Adrenal gland (tissue), 12 donors: ENCODE results near the gene MVB12B. TPM values are rescaled to one million over a fixed set of nuclear protein-coding genes. Genes with fewer than 3 reads are reported as not detected.
A peak's percentile ranks its signal among the peaks of the same experiment; 100 is the strongest.

Source experiments
- DNase-seq, 7 donors: peaks; one replicate each; pipeline ENCODE4 v3.0.0-alpha.2; 2019 to 2020
- H3K27ac ChIP-seq, 5 donors: fragments of 200-600 bp; sonication (generic) in 4 of 5; 1 replicate in 3 of 5; 2 replicates in 2 of 5; pipeline versions ENCODE4 v1.5.1 to v1.8.0; 2016 to 2020; ENCODE audit warnings: mild to moderate bottlenecking in 1 of 5
- H3K27me3 ChIP-seq: fragments of 200-600 bp; 2 replicates; pipeline ENCODE4 v1.8.0; 2021
- H3K36me3 ChIP-seq, 2 donors: fragments of 200-600 bp; replicated peaks in 1 of 2; 1 replicate in 1 of 2; 2 replicates in 1 of 2; pipeline versions ENCODE4 v1.5.1 to v1.8.0; 2018 to 2022
- H3K4me1 ChIP-seq, 2 donors: fragments of 200-600 bp; replicated peaks in 1 of 2; 1 replicate in 1 of 2; 2 replicates in 1 of 2; pipeline versions ENCODE4 v1.5.1 to v1.8.0; 2018 to 2021
- H3K4me3 ChIP-seq, 4 donors: fragments of 200-600 bp; sonication (generic) in 3 of 4; one replicate each; pipeline ENCODE4 v1.5.1; 2016 to 2018
- H3K9me3 ChIP-seq, 3 donors: fragments of 200-600 bp; sonication (generic) in 1 of 3; replicated peaks in 1 of 3; 1 replicate in 2 of 3; 2 replicates in 1 of 3; pipeline versions ENCODE4 v1.5.1 to v1.8.0; 2016 to 2021
- POLR2A ChIP-seq, 2 donors: fragments of 450-650 bp; IDR thresholded peaks; one replicate each; pipeline ENCODE4 v1.6.1; 2017; ENCODE audit warnings: antibody characterized with exemption in 2 of 2, mild to moderate bottlenecking in 2 of 2, moderate library complexity in 1 of 2
- WGBS, 4 donors: extraction: QIAGEN DNeasy Blood & Tissue Kit in 2 of 4; methylation state at CpG; one replicate each; pipeline versions ENCODE4 v1.1.5 to v1.1.7; 2013 to 2017; 5-methylcytosine and 5-hydroxymethylcytosine counted together
- intact Hi-C, 2 donors: fragments of 100-400 bp; cut with DNase I; formaldehyde crosslinking; loops; one replicate each; pipeline versions ENCODE4 v1.14.1 to v1.15.0; 2022 to 2023
- polyA plus RNA-seq, 3 donors: library from polyadenylated mRNA; stranded (reverse); fragments of 200-250 nt in 2 of 3; fragments of 350-450 nt in 1 of 3; fragmentation: Illumina TruSeq in 1 of 3; extraction: RNeasy Lipid Tissue Mini Kit (QIAGEN cat#74804) in 1 of 3; gene quantifications; one replicate each; pipeline ENCODE4 v1.2.3, GENCODE V29; 2013 to 2014
- total RNA-seq, 9 donors: library from RNA; depleted of rRNA in 4 of 9; stranded (reverse); fragments of >200 nt in 4 of 9; fragments of 120-200 nt in 1 of 9; fragmentation: NEBNext Ultra II Directional in 1 of 9; extraction: Animal tissue kit (Norgen Biotek cat#: 25700) in 1 of 9; gene quantifications; one replicate each; pipeline versions ENCODE4 v1.1.0 to v1.2.4, GENCODE V29; 2013 to 2023
- TF ChIP-seq, protein P1 (sequence below), 6 experiments: fragments of 450-650 bp in 4 of 6; fragments of 200-600 bp in 2 of 6; sonication (generic) in 1 of 6; IDR thresholded peaks; 1 replicate in 5 of 6; 2 replicates in 1 of 6; pipeline versions ENCODE4 v1.5.1 to v1.8.0; 2016 to 2021; ENCODE audit warnings: antibody characterized with exemption in 6 of 6, mild to moderate bottlenecking in 2 of 6, moderate library complexity in 1 of 6
- donor health status: healthy with polysubstance abuse.
- donor health status: Bipolar disorder and iron deficiency.
- donor health status: DM: yes; HTN: yes; CAD: no.
- donor health status: DM: no; HTN: no; CAD: no.
- donor health status: DM: no; HTN: no; CAD: no.
- donor health status: DM: yes; HTN: yes; CAD: no.

Gene MVB12B
- total and polyA plus RNA-seq, 12 donors, result 3.7 to 20.5 (median 12.8) TPM

- H3K4me3 ChIP-seq, result no peak overlapping the region
- H3K27ac ChIP-seq, result no peak overlapping the region
- H3K36me3 ChIP-seq, result no peaks in the 10 kb centered on the region
- no peaks in the 10 kb centered on the region for H3K27me3 ChIP-seq
- no peaks in the 10 kb centered on the region for H3K4me1 ChIP-seq
- WGBS, 4 donors, result 70 to 81% (median 77%) methylated on average over 6 to 8 of the region's 8 CpGs
- intact Hi-C loops, result no loop called here
- peak in 1 of 7 donors; percentile 36 for DNase-seq
- no peaks in the 10 kb centered on the region for H3K9me3 ChIP-seq
- TF ChIP-seq POLR2A (IDR thresholded peaks at IDR 0.05), result no peak
- TF ChIP-seq, protein P1, sequence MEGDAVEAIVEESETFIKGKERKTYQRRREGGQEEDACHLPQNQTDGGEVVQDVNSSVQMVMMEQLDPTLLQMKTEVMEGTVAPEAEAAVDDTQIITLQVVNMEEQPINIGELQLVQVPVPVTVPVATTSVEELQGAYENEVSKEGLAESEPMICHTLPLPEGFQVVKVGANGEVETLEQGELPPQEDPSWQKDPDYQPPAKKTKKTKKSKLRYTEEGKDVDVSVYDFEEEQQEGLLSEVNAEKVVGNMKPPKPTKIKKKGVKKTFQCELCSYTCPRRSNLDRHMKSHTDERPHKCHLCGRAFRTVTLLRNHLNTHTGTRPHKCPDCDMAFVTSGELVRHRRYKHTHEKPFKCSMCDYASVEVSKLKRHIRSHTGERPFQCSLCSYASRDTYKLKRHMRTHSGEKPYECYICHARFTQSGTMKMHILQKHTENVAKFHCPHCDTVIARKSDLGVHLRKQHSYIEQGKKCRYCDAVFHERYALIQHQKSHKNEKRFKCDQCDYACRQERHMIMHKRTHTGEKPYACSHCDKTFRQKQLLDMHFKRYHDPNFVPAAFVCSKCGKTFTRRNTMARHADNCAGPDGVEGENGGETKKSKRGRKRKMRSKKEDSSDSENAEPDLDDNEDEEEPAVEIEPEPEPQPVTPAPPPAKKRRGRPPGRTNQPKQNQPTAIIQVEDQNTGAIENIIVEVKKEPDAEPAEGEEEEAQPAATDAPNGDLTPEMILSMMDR (IDR thresholded peaks at IDR 0.05), result no peak
Measured at GRCh38 chr9:126309427-126310189, 17.0 kb upstream of the MVB12B start.

- Histone ChIP-seq H3K36me3 (no peaks in the 10 kb centered on the region), H3K4me3 (no peak overlapping the region), H3K4me1 (no peaks in the 10 kb centered on the region), H3K27ac (peak overlapping the region in 1 of 5 donors; percentile 5), H3K27me3 (no peaks in the 10 kb centered on the region), H3K9me3 (no peaks in the 10 kb centered on the region)
- intact Hi-C loops, result no loop called here
- 70 to 79% (median 75%) methylated on average over 5 of the region's 5 CpGs for WGBS, 4 donors
- DNase-seq, result no peak
- TF ChIP-seq POLR2A (IDR thresholded peaks at IDR 0.05), result no peak
- TF ChIP-seq, protein P1 (IDR thresholded peaks at IDR 0.05), result no peak
Measured at GRCh38 chr9:126312584-126313551, 13.8 kb upstream of the MVB12B start.

GRCh38 chr9:126316085-126316655, 10.5 kb upstream of the MVB12B start:
- no peak for DNase-seq
- no peak overlapping the region for H3K4me3 ChIP-seq
- H3K27me3 ChIP-seq, result no peaks in the 10 kb centered on the region
- H3K4me1 ChIP-seq, result no peaks in the 10 kb centered on the region
- H3K36me3 ChIP-seq, result no peaks in the 10 kb centered on the region
- intact Hi-C loops, result no loop called here
- no peak overlapping the region for H3K27ac ChIP-seq
- WGBS, 4 donors, result 89 to 97% (median 92%) methylated on average over 3 of the region's 3 CpGs
- no peaks in the 10 kb centered on the region for H3K9me3 ChIP-seq
- TF ChIP-seq, protein P1 (IDR thresholded peaks at IDR 0.05), result no peak
- no peak for TF ChIP-seq POLR2A (IDR thresholded peaks at IDR 0.05)

- H3K4me3 ChIP-seq, result no peak overlapping the region
- TF ChIP-seq, protein P1 (IDR thresholded peaks at IDR 0.05), result peak in 4 of 6 experiments; percentile 21 to 44 (median 42)
- no peak for TF ChIP-seq POLR2A (IDR thresholded peaks at IDR 0.05)
- no peaks in the 10 kb centered on the region for H3K4me1 ChIP-seq
- H3K27ac ChIP-seq, result no peak overlapping the region
- intact Hi-C loops, result no loop called here
- no peaks in the 10 kb centered on the region for H3K36me3 ChIP-seq
- no peaks in the 10 kb centered on the region for H3K9me3 ChIP-seq
- H3K27me3 ChIP-seq, result no peaks in the 10 kb centered on the region
- 78 to 88% (median 81%) methylated on average over 4 of the region's 4 CpGs for WGBS, 4 donors
- no peak for DNase-seq
Measured at GRCh38 chr9:126317513-126317912, 9.1 kb upstream of the MVB12B start.
